ENCODE data around the gene MAP2K1. TPM values are rescaled to one million over a fixed set of nuclear protein-coding genes. Genes with fewer than 3 reads are reported as not detected.
"Not testable (repeated sequence)": the region's sequence is repeated elsewhere in the genome, so short reads cannot be mapped to it uniquely, and the experiment has no call there.

Gene MAP2K1
- total RNA-seq, 2 experiments from 2014 or later: 94.9 to 115 TPM

GRCh38 chr15:66374179-66374578, 12.5 kb upstream of the MAP2K1 start:
- no peaks in the 10 kb centered on the region for H3K27me3 Mint-ChIP-seq
- ChIA-PET POLR2A (no interaction called here), CTCF (interaction anchor here (0.6 kb wide), 1 partner anchor 144 kb away, joined by 3 read pairs; no protein-coding TSS in a partner anchor)
- H3K36me3 Mint-ChIP-seq (ENCODE audit: low read depth): no peaks in the 10 kb centered on the region
- H3K9me3 Mint-ChIP-seq (ENCODE audit: low read depth): peaks cover 2% of the 10 kb centered on the region
- H3K4me3 Mint-ChIP-seq: no peak overlapping the region
- no peak overlapping the region for H3K27ac Mint-ChIP-seq
- H3K4me1 Mint-ChIP-seq: peaks cover 15% of the 10 kb centered on the region
- intact Hi-C loops (cut with DNase I, micrococcal nuclease): no loop called here
- no peak for ATAC-seq
- DNase-seq: no peak

GRCh38 chr15:66378814-66379430, 7.8 kb upstream of the MAP2K1 start:
- Mint-ChIP-seq H3K27me3 (no peaks in the 10 kb centered on the region), H3K27ac (no peak overlapping the region), H3K36me3 (ENCODE audit: low read depth) (peaks cover 2% of the 10 kb centered on the region), H3K4me1 (peaks cover 2% of the 10 kb centered on the region), H3K4me3 (no peak overlapping the region), H3K9me3 (ENCODE audit: low read depth) (peaks cover 2% of the 10 kb centered on the region)
- ATAC-seq (no peak), DNase-seq (no peak)
- intact Hi-C loops (cut with DNase I, micrococcal nuclease): no loop called here
- CTCF ChIA-PET: interaction anchor here (1.0 kb wide), 1 partner anchor 119 kb away, joined by 3 read pairs; the partner anchor contains the start of gene SNAPC5
- POLR2A ChIA-PET: interaction anchor here (0.7 kb wide), 1 partner anchor 447 kb away, joined by 3 read pairs; no protein-coding TSS in a partner anchor

GRCh38 chr15:66381376-66381775, 5.3 kb upstream of the MAP2K1 start:
- H3K36me3 Mint-ChIP-seq (ENCODE audit: low read depth); H3K27me3 Mint-ChIP-seq; H3K9me3 Mint-ChIP-seq (ENCODE audit: low read depth); H3K27ac Mint-ChIP-seq; ATAC-seq; POLR2A ChIA-PET; DNase-seq; H3K4me3 Mint-ChIP-seq: not testable (repeated sequence)
- H3K4me1 Mint-ChIP-seq: peaks cover 13% of the 10 kb centered on the region
- intact Hi-C loops (cut with DNase I, micrococcal nuclease): loop anchor here in 1 of 2 experiments (10.0 kb wide), 2 partner anchors 323 to 1077 kb away; partner anchors contain the start of genes RNU5B-1 and SMAD6
- CTCF ChIA-PET: interaction anchor here (0.6 to 1.5 kb wide), 2 partner anchors 10 to 117 kb away, joined by 3 to 4 read pairs; no protein-coding TSS in a partner anchor

- CTCF ChIA-PET: interaction anchor here (0.6 to 2.9 kb wide), 11 partner anchors 9 to 1960 kb away, joined by 3 to 15 read pairs (median 6); partner anchors contain the start of genes RPL4, SNAPC5 and ZWILCH
- Mint-ChIP-seq H3K27ac (peak overlapping the region; percentile 83), H3K36me3 (ENCODE audit: low read depth) (peaks cover 51% of the 10 kb centered on the region), H3K9me3 (ENCODE audit: low read depth) (no peaks in the 10 kb centered on the region), H3K4me3 (peak overlapping the region; percentile 95), H3K4me1 (peaks cover 52% of the 10 kb centered on the region), H3K27me3 (no peaks in the 10 kb centered on the region)
- intact Hi-C loops (cut with DNase I, micrococcal nuclease): loop anchor here (2.0 to 10.0 kb wide), 6 partner anchors 117 to 1135 kb away; partner anchors contain the start of genes C15orf61 (in 1 of the 2), DENND4A (in 1 of the 2), RNU5B-1 (in 1 of the 2) and RPL4 (in 1 of the 2)
- POLR2A ChIA-PET: interaction anchor here (0.9 to 2.7 kb wide), 4 partner anchors 24 to 113 kb away, joined by 3 to 25 read pairs (median 4); partner anchors contain the start of gene SNAPC5
- ATAC-seq (peak; percentile 62), DNase-seq (peak; percentile 92)
Measured at GRCh38 chr15:66387163-66388042, 691 bp downstream of the MAP2K1 start.

GRCh38 chr15:66388043-66388363, 1.3 kb downstream of the MAP2K1 start:
- Mint-ChIP-seq H3K27me3 (no peaks in the 10 kb centered on the region), H3K4me1 (peaks cover 56% of the 10 kb centered on the region), H3K9me3 (ENCODE audit: low read depth) (no peaks in the 10 kb centered on the region), H3K27ac (peak overlapping the region; percentile 83), H3K36me3 (ENCODE audit: low read depth) (peaks cover 54% of the 10 kb centered on the region), H3K4me3 (peak overlapping the region; percentile 95)
- intact Hi-C loops (cut with DNase I, micrococcal nuclease): loop anchor here in 1 of 2 experiments (5.0 to 10.0 kb wide), 3 partner anchors 317 to 1134 kb away; partner anchors contain the start of genes C15orf61, RNU5B-1 and SMAD6
- CTCF ChIA-PET: interaction anchor here (0.7 to 2.9 kb wide), 9 partner anchors 8 to 1960 kb away, joined by 3 to 15 read pairs (median 7); partner anchors contain the start of genes RPL4, SNAPC5 and ZWILCH
- ATAC-seq (no peak), DNase-seq (no peak)
- POLR2A ChIA-PET: interaction anchor here (1.4 to 2.7 kb wide), 3 partner anchors 23 to 113 kb away, joined by 4 to 25 read pairs (median 5); partner anchors contain the start of gene SNAPC5

GRCh38 chr15:66388576-66388975, 1.9 kb downstream of the MAP2K1 start:
- Mint-ChIP-seq H3K9me3 (ENCODE audit: low read depth) (no peaks in the 10 kb centered on the region), H3K27me3 (no peaks in the 10 kb centered on the region), H3K36me3 (ENCODE audit: low read depth) (peaks cover 56% of the 10 kb centered on the region), H3K27ac (no peak overlapping the region), H3K4me1 (peaks cover 58% of the 10 kb centered on the region), H3K4me3 (peak overlapping the region; percentile 95)
- ATAC-seq (no peak), DNase-seq (no peak)
- intact Hi-C loops (cut with DNase I, micrococcal nuclease): loop anchor here in 1 of 2 experiments (5.0 to 10.0 kb wide), 3 partner anchors 316 to 1134 kb away; partner anchors contain the start of genes C15orf61, RNU5B-1 and SMAD6
- ChIA-PET POLR2A (interaction anchor here (1.4 to 2.7 kb wide), 2 partner anchors 109 to 112 kb away, joined by 4 to 25 read pairs; partner anchors contain the start of gene SNAPC5), CTCF (interaction anchor here (0.7 to 2.1 kb wide), 7 partner anchors 15 to 109 kb away, joined by 3 to 10 read pairs (median 6); partner anchors contain the start of gene SNAPC5)

GRCh38 chr15:66389098-66389858, 2.6 kb downstream of the MAP2K1 start:
- DNase-seq (peak; percentile 19), ATAC-seq (no peak)
- Mint-ChIP-seq H3K36me3 (ENCODE audit: low read depth) (peaks cover 63% of the 10 kb centered on the region), H3K9me3 (ENCODE audit: low read depth) (no peaks in the 10 kb centered on the region), H3K4me3 (peak overlapping the region; percentile 95), H3K4me1 (peaks cover 65% of the 10 kb centered on the region), H3K27me3 (no peaks in the 10 kb centered on the region), H3K27ac (peak overlapping the region; percentile 70)
- ChIA-PET POLR2A (interaction anchor here (0.7 to 0.9 kb wide), 2 partner anchors 109 to 110 kb away, joined by 3 to 5 read pairs; no protein-coding TSS in a partner anchor), CTCF (interaction anchor here (0.6 to 2.1 kb wide), 4 partner anchors 15 to 108 kb away, joined by 3 to 7 read pairs (median 5); partner anchors contain the start of gene SNAPC5)
- intact Hi-C loops (cut with DNase I, micrococcal nuclease): loop anchor here in 1 of 2 experiments (5.0 to 10.0 kb wide), 3 partner anchors 316 to 1133 kb away; partner anchors contain the start of genes C15orf61, RNU5B-1 and SMAD6

- intact Hi-C loops (cut with DNase I, micrococcal nuclease): loop anchor here (1.0 to 10.0 kb wide), 4 partner anchors 10 to 1132 kb away; partner anchors contain the start of genes C15orf61 (in 1 of the 2), RNU5B-1 (in 1 of the 2) and SMAD6 (in 1 of the 2)
- Mint-ChIP-seq H3K27me3 (no peaks in the 10 kb centered on the region), H3K9me3 (ENCODE audit: low read depth) (no peaks in the 10 kb centered on the region), H3K4me3 (peak overlapping the region; percentile 95), H3K4me1 (peaks cover 70% of the 10 kb centered on the region), H3K36me3 (ENCODE audit: low read depth) (peaks cover 62% of the 10 kb centered on the region), H3K27ac (peak overlapping the region; percentile 42)
- ATAC-seq (no peak), DNase-seq (no peak)
- ChIA-PET POLR2A (interaction anchor here (0.7 to 0.9 kb wide), 2 partner anchors 108 to 109 kb away, joined by 3 to 5 read pairs; no protein-coding TSS in a partner anchor), CTCF (interaction anchor here (0.6 to 1.1 kb wide), 2 partner anchors 10 to 107 kb away, joined by 4 read pairs; partner anchors contain the start of gene SNAPC5)
Measured at GRCh38 chr15:66389859-66390381, 3.2 kb downstream of the MAP2K1 start.

GRCh38 chr15:66390678-66391077, 4.0 kb downstream of the MAP2K1 start:
- ChIA-PET CTCF (interaction anchor here (0.7 to 1.1 kb wide), 2 partner anchors 9 to 10 kb away, joined by 3 to 4 read pairs; no protein-coding TSS in a partner anchor), POLR2A (no interaction called here)
- H3K4me1 Mint-ChIP-seq: peaks cover 72% of the 10 kb centered on the region
- peak; percentile 22 for DNase-seq
- ATAC-seq: no peak
- intact Hi-C loops (cut with DNase I, micrococcal nuclease): loop anchor here (1.0 kb wide), 2 partner anchors 10 to 11 kb away; no protein-coding TSS in a partner anchor
- H3K9me3 Mint-ChIP-seq (ENCODE audit: low read depth): no peaks in the 10 kb centered on the region
- H3K4me3 Mint-ChIP-seq: peak overlapping the region; percentile 32
- no peaks in the 10 kb centered on the region for H3K27me3 Mint-ChIP-seq
- H3K36me3 Mint-ChIP-seq (ENCODE audit: low read depth): peaks cover 65% of the 10 kb centered on the region
- H3K27ac Mint-ChIP-seq: peak overlapping the region; percentile 34

Data from activated CD4-positive, alpha-beta T cell treated with anti-CD3 and anti-CD28 coated beads for 36 hours (primary cell).